Sigmoid colon (tissue), 4 donors: ENCODE measurements around the gene ELAC1.

Source experiments
- EP300 ChIP-seq, 4 donors: sonication (generic); formaldehyde crosslinking; IDR thresholded peaks; one replicate each; pipeline ENCODE4 v1.6.1; 2017; ENCODE audit warnings: antibody characterized with exemption in 4 of 4
- POLR2A ChIP-seq, 2 donors: fragments of 450-650 bp; IDR thresholded peaks; one replicate each; pipeline ENCODE4 v1.6.1; 2016; ENCODE audit warnings: antibody characterized with exemption in 2 of 2, mild to moderate bottlenecking in 2 of 2, moderate library complexity in 2 of 2
- POLR2AphosphoS5 ChIP-seq, 4 donors: sonication (generic); formaldehyde crosslinking; IDR thresholded peaks; one replicate each; pipeline ENCODE4 v1.6.1; 2017; ENCODE audit warnings: antibody characterized with exemption in 4 of 4
- TF ChIP-seq, protein P1 (sequence below), 4 experiments: fragments of 450-650 bp in 3 of 4; fragments of 200-600 bp in 1 of 4; IDR thresholded peaks; one replicate each; pipeline ENCODE4 v1.5.1; 2016 to 2019; ENCODE audit warnings: antibody characterized with exemption in 4 of 4, mild to moderate bottlenecking in 3 of 4, moderate library complexity in 2 of 4

DNA sequence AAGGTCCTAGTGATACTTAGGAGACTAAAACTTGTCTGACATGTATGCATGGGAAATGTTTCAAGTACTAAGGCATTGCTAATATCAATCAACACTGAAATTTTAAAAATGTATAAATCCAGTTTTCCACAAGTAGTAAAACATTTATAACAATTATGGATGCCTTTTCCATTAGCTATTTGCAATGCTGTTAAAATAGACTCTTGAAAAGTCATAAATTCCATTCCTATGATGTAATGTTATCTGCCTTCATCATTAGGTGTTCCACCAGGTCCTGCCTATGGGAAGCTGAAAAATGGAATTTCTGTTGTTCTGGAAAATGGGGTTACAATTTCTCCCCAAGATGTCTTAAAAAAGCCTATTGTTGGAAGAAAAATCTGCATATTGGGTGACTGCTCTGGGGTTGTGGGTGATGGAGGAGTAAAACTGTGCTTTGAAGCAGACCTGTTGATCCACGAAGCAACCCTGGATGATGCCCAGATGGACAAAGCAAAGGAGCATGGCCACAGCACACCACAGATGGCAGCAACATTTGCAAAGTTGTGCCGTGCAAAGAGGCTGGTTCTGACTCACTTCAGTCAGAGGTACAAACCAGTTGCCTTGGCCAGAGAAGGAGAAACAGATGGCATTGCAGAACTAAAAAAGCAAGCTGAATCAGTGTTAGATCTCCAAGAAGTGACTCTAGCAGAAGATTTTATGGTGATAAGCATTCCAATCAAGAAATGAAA, 18.7 kb downstream of the ELAC1 start:
- TF ChIP-seq EP300 (IDR thresholded peaks at IDR 0.05) = no peak
- TF ChIP-seq, protein P1, sequence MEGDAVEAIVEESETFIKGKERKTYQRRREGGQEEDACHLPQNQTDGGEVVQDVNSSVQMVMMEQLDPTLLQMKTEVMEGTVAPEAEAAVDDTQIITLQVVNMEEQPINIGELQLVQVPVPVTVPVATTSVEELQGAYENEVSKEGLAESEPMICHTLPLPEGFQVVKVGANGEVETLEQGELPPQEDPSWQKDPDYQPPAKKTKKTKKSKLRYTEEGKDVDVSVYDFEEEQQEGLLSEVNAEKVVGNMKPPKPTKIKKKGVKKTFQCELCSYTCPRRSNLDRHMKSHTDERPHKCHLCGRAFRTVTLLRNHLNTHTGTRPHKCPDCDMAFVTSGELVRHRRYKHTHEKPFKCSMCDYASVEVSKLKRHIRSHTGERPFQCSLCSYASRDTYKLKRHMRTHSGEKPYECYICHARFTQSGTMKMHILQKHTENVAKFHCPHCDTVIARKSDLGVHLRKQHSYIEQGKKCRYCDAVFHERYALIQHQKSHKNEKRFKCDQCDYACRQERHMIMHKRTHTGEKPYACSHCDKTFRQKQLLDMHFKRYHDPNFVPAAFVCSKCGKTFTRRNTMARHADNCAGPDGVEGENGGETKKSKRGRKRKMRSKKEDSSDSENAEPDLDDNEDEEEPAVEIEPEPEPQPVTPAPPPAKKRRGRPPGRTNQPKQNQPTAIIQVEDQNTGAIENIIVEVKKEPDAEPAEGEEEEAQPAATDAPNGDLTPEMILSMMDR (IDR thresholded peaks at IDR 0.05) = no peak
- no peak for TF ChIP-seq POLR2A (IDR thresholded peaks at IDR 0.05)
- TF ChIP-seq POLR2AphosphoS5 (IDR thresholded peaks at IDR 0.05) = no peak
